Astrocyte of the cerebellum (primary cell): ENCODE measurements around the gene HTT.

Experiments
- DNase-seq: peaks from one replicate; pipeline ENCODE4 v3.0.0-alpha.2; 2011; ENCODE audit warnings: low read depth
- H3K4me3 ChIP-seq: 2 replicates; pipeline ENCODE4 v1.5.1; 2011; ENCODE audit warnings: mild to moderate bottlenecking, low read depth, low read length, moderate library complexity
- in situ Hi-C: cut with HindIII; loops from 2 replicates; pipeline ENCODE4 v1.10.0; 2017; ENCODE audit warnings: low sequenced_read_pairs
- TF ChIP-seq, protein P1 (sequence below): IDR thresholded peaks from 2 replicates; pipeline ENCODE4 v1.5.1; 2012; ENCODE audit warnings: low read length, low read depth, moderate library complexity, mild to moderate bottlenecking; ENCODE audit errors: missing control alignments

HTT gene

DNA sequence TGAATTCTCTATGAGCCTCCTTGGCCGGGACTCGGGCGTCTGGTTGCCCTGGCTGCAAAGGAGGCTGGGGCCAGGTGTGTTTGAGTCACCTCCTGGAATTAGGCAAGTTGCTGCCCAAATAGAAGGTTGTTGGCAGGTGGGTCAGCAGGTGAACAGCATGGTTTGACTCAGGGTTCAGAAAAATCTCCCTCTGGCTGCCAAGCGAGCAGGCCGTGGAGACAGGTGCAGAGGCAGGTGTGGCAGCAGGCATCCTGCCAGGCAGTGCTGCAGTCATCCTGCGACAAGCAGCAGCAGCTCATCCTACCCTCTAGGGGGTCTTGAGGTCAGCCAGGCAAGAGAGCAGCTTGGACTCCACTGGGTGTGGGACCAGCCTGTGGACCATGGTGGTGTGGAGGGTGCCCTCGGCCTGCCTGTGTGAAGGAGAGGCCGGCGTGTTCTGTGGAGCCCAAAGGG is 182.6 kb downstream of the HTT start:
- no peak overlapping the region for H3K4me3 ChIP-seq
- TF ChIP-seq, protein P1, sequence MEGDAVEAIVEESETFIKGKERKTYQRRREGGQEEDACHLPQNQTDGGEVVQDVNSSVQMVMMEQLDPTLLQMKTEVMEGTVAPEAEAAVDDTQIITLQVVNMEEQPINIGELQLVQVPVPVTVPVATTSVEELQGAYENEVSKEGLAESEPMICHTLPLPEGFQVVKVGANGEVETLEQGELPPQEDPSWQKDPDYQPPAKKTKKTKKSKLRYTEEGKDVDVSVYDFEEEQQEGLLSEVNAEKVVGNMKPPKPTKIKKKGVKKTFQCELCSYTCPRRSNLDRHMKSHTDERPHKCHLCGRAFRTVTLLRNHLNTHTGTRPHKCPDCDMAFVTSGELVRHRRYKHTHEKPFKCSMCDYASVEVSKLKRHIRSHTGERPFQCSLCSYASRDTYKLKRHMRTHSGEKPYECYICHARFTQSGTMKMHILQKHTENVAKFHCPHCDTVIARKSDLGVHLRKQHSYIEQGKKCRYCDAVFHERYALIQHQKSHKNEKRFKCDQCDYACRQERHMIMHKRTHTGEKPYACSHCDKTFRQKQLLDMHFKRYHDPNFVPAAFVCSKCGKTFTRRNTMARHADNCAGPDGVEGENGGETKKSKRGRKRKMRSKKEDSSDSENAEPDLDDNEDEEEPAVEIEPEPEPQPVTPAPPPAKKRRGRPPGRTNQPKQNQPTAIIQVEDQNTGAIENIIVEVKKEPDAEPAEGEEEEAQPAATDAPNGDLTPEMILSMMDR, result no peak
- in situ Hi-C loops, result no loop called here
- no peak for DNase-seq

DNA sequence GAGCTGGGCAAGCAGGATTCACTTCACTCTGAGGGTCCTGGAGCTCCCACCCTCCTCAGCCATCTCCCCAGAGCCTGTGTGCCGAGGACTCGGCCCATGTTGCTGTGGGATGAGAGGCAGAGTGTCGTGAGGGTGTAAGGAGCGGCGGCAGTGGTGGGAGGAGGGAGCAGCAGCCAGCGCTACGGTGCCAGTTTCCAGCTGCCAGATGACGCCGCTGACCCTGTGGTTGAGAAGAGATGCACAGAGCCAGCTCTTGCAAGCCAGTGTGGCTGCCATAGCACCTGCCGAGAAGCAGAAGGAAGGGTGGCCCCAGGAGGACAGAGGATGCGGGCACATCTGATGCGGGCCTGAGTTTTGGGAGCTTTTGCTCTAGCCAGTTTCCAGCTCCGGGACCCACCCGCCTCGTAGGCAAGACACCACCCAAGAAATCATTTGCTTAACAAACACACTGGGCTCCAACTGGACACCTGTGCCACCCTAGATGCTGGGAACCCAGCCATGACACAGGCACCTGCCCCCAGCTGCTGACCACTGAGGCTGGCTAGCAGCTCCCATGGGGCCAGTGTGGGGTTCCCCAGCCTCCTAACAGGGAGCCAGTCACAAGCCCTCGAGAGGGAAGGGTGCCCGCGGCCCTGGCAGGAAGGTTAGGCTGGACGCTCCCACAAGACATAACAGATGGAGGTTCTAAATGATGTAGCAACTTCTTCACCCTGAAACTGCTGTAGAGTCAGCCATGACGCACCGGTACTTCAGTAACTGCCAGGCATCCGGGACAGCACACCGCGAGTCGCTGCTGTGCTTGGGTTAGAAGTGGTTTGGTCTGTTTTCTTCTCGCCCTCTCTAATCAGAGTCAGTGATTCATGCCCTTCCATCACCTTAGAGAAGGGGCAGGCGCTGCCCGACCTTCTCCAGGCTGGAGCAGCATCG is 183.3 kb downstream of the HTT start:
- no peak for DNase-seq
- TF ChIP-seq, protein P1, result no peak
- in situ Hi-C loops, result no loop called here
- H3K4me3 ChIP-seq, result no peak overlapping the region

DNA sequence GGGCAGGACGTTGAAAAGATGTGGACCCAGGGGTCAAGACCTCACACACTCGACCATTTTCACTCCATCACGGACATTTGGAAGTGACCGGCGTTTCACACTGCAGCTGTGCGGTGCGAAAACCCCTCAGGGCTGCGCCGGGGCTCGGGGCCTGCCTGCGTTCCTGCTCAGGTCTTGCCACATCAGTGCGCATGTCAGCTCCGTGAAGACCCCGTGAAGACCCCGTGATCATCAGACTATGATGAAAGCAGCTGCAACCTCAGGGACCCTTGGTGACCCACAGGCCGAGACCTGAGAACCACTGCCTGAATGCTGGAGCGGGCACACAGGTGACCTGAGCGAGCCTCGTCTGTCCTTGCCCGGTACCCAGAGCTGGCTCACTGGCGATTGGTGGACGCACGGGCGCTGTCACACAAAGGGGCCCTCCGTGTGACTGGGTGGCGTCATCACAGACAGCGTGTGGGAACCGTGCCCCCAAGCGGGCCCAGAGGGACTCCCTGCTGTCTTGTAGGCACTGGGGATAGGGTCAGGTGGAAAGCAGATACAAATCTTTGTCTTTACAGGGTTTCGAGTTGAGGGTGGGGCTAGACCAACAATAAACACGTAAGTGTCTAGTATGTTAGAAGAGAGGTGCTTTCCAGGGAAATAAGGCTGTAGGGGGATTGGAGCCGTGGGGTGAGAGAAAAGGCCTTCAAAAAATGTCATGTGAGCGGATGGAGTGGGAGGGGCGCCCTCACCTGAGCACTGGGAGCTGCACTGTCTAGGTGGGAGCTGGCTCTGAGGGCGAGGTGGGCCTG is 187.1 kb downstream of the HTT start:
- no peak for DNase-seq
- H3K4me3 ChIP-seq, result no peak overlapping the region
- in situ Hi-C loops, result no loop called here
- TF ChIP-seq, protein P1, result no peak

DNA sequence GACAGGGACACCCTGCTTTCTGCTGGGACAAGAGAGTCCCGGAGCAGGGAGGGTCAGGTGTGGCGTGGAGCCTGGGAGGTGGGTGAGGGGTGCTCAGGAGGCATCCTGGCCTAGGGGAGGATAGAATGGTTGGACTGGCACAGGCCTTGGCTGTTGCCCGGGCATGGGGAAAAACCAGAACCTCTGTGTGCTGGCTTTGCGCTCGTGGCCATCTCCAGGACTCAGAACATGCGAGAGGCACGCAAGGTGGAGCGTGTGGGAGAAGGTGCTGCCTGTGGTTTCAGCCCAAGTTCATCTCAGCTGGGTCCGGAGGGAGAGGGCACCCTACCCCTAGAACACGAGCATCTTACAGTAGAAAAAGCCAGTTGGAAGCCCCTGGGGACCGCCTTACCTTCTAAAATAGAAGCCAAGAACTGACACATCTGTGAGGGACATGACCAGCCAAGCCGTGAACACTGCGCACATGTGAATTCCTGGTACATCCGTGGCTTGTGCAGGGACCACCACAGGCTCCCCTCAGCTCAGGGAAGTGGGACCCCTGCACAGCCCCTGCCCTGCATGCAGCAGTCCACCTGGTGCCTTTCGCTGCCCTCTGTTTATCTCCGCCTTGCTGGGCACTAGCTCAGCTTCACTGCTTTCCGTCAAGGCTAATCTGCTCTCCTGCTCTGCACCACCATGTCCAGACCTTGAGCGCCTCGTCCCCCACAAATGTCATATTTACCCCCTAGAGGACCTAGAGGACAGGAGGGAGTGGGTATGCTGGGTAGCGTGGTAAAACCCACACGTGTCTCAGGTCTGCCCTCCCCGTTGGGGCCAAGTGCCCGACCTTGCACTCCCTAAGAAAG is 187.9 kb downstream of the HTT start:
- no peak for DNase-seq
- in situ Hi-C loops, result no loop called here
- TF ChIP-seq, protein P1, result no peak
- no peak overlapping the region for H3K4me3 ChIP-seq

DNA sequence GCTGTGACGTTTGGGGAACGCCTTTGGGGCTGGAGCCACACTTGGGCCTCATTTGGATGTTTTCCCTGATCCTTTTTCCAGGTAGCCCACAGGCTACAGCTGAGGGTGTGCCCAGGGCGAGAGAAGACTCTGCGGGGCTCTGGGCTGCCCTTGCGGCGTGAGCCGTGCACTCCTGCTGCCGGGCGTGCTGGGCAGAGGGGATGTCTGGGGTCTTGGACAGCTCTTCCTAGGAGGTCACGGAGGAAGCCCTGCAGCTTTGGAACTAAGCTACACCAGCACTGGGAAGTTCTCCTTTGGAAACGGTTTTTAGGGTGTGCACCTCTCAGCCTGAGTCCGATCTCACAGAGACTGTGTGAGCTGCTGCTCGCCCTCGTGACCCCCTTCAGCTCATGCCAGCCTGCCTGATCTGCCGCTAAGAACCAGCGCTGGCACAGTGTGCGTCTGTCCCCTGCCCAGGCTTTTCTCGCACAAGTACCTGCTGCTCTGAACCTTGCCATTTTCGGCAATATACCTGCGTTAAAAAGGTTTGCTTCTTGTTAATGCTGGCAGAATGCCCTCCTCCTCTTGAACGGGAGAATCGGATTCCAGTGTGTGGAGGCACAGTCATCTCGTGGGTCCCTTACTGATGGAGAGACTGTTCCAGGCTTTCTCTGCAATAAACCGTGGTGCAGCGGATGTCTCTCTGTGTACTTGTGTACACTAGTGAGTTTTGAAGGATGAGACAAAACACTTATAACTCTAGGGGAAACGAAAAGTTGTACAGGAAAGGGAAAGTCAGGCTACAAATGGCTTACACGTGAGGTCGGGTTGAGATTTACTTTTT is 188.8 kb downstream of the HTT start:
- in situ Hi-C loops, result no loop called here
- TF ChIP-seq, protein P1, result no peak
- no peak overlapping the region for H3K4me3 ChIP-seq
- DNase-seq, result no peak

DNA sequence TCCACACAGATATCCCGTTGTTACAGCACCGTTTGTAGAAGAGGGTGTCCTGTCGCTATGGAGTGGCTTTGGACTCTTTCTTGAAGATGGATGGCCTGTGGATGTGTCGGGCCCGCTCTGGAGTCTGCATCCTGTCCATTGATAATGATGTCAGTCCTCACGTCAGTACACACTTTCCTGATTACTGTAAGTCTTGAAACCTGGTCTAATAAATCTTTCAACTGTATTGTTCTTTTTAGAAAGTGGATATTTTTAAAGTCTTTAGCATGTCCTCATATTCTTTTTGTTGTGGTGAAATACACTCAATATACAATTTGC is 189.4 kb downstream of the HTT start:
- in situ Hi-C loops, result no loop called here

More for the DNA sequence above, 189.4 kb downstream of the HTT start:
- H3K4me3 ChIP-seq, result no peak overlapping the region
- no peak for DNase-seq
- TF ChIP-seq, protein P1, result no peak
